GM12873 (cell line): ENCODE measurements around the gene RASGRP3.

Experiments used
- TF ChIP-seq, protein P1 (sequence below): IDR thresholded peaks from 2 replicates; pipeline ENCODE4 v1.5.1; 2012; ENCODE audit warnings: low read depth, mild to moderate bottlenecking, moderate library complexity, low read length, control low read depth; ENCODE audit not compliant: insufficient read depth; ENCODE audit errors: missing control alignments

The RASGRP3 gene

DNA sequence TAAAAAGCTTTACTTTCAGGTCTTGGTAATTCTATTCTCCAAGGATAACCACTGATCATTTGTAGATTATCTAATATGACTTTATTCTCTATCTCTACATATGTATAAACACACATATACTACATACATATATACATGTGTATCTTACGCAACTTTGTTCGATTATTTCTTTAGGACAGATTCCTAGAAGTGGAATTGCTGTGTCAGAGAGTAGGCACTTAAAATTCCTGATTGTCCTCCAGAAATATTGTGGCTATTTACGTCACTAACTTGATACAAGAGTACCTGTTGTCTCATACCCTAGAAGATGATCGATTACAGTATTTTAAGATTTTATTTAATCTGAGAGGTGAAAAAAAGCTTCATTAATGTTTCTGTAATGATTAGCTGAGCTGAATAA is 64.8 kb downstream of the RASGRP3 start:
- TF ChIP-seq, protein P1, sequence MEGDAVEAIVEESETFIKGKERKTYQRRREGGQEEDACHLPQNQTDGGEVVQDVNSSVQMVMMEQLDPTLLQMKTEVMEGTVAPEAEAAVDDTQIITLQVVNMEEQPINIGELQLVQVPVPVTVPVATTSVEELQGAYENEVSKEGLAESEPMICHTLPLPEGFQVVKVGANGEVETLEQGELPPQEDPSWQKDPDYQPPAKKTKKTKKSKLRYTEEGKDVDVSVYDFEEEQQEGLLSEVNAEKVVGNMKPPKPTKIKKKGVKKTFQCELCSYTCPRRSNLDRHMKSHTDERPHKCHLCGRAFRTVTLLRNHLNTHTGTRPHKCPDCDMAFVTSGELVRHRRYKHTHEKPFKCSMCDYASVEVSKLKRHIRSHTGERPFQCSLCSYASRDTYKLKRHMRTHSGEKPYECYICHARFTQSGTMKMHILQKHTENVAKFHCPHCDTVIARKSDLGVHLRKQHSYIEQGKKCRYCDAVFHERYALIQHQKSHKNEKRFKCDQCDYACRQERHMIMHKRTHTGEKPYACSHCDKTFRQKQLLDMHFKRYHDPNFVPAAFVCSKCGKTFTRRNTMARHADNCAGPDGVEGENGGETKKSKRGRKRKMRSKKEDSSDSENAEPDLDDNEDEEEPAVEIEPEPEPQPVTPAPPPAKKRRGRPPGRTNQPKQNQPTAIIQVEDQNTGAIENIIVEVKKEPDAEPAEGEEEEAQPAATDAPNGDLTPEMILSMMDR: no peak

DNA sequence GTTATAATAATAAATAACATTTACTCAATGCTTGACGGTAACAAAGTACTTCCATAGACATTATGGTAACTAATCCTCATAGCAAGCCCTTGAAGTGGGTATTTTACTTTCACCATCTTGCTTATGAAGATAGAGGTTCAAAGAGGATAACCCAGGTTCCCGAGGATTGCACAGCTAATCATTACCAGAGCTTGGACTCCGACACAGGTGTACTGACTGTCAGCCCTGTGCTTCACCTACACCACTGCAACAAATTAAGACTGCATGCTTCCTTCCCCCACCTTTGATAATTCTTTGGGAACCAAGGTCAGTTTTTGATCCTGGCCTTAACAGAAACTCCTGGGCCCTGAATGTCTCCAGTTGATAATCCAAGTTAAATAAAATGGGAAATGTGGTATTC is 73.8 kb downstream of the RASGRP3 start:
- TF ChIP-seq, protein P1: no peak

DNA sequence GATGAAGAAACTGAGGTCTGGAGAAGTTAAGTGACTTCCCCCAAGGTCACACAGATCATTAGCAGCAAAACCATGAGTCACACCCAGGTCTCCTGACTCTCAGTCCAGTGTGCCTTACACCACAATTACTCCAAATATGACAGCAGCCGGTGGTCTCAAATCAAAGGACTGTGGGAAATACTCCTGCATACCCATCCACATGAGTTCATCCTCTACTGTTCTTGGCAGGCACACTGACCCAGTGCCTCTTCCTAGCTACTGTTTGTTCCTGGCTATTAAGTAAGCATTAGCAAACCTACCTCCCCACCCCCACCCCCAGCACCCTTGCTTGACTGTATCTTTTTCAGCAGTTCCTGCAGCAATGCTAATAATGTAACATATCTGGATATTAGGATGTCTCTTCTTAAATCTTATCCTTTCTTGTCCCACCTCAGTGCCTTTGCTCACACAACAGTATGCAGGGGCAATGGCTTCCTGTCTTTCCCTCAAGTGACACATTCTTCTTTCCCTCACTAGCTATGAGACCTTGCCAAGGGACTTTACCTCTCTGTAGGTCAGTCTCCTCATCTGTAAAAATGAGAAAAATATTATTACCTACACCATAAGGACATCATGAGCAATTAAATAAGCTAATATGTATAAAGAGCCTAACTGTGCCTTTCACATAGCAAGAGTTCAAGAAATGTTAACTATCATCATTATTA is 76.5 kb downstream of the RASGRP3 start:
- TF ChIP-seq, protein P1: no peak

DNA sequence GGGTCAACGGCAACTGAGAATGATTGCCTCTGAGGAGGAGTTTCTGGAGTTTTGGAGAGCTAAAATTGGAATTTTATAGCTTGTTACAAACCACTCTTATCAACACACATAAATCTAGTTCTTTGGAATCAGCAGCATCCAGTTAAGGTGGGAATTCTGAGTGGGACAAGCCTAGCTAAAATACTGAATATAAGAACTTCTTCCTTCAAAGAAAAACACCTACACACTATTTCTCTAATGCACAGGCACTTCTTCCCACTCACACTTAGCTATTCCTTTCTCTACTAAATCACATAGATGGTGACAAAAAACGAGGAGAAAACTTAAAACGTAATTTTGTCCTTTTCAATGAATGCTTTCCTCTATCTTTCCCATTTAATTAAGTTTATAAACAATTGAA is 79.2 kb downstream of the RASGRP3 start:
- TF ChIP-seq, protein P1: no peak

DNA sequence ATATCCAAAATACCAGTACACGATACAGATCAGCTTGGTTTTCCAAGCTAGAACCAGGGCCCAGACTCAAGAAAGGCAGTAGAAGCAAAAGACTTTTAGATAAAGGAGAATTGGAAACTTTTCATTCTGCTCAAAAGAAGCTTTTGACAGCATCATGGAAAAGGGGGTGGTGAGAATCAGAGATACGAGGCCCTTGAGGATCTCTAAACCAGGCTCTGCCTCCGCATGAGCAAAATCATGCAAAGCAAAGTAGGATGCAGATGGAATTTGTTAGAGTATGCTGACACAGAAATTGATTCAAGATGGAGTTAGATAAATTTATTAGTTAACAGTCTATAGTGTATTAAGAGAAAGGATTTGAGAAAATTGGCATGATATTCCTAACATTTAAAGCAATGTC is 82.9 kb downstream of the RASGRP3 start:
- TF ChIP-seq, protein P1: no peak

DNA sequence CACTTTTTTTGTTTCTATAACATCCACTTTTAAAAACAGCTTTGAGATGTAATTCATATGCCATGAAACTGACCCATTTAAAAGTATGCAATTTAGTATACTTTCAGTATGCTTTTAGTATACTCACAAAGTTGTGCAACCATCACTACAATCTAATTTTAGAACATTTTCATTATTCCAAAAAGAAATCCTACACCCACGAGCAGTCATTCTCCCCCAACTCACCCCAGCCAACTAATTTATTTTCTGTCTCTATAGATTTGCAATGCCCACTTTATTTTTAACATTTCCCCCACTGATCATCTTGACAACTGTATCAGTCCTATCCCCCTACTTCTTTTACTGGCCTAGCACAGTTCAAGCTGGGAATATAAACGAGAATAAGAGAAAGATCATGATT is 83.6 kb downstream of the RASGRP3 start:
- TF ChIP-seq, protein P1: no peak

DNA sequence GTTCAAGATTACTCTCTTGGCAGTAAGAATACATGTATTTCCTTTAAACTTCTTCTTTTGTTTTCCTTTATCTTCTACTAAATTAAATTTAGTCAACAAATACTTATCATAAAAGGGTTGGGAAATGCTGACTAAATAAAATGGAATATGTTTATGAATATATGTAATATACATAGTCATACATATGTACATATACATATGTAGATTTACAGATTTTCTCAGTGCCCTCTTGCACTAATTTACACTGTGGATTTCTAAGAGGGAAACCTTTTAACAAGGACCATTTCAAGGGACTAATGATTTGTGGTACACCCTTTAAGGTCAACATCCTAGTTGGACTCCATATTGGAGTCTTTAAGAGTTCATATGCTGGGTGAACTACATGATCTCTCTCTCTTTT is 85.4 kb downstream of the RASGRP3 start:
- TF ChIP-seq, protein P1: no peak
